Spleen (tissue), 11 donors: ENCODE results near the gene MDFI. TPM values are rescaled to one million over a fixed set of nuclear protein-coding genes. Genes with fewer than 3 reads are reported as not detected.
A peak's percentile ranks its signal among the peaks of the same experiment; 100 is the strongest.

Experiments used
- DNase-seq: peaks from one replicate; pipeline ENCODE4 v3.0.0-alpha.2; 2020
- H3K27ac ChIP-seq, 8 donors: fragments of 200-600 bp; sonication (generic) in 7 of 8; 1 replicate in 4 of 8; 2 replicates in 4 of 8; pipeline versions ENCODE4 v1.5.0 to v1.8.0; 2016 to 2021; ENCODE audit warnings: inconsistent platforms in 4 of 8, mild to moderate bottlenecking in 4 of 8, moderate library complexity in 1 of 8
- H3K27me3 ChIP-seq, 7 donors: fragments of 200-600 bp; sonication (generic) in 6 of 7; replicated peaks in 1 of 7; 1 replicate in 4 of 7; 2 replicates in 3 of 7; pipeline versions ENCODE4 v1.5.0 to v1.8.0; 2016 to 2021; ENCODE audit warnings: inconsistent platforms in 3 of 7, mild to moderate bottlenecking in 1 of 7
- H3K36me3 ChIP-seq, 6 donors: fragments of 200-600 bp; sonication (generic) in 5 of 6; 1 replicate in 4 of 6; 2 replicates in 2 of 6; pipeline versions ENCODE4 v1.5.0 to v1.8.0; 2016 to 2021; ENCODE audit warnings: inconsistent platforms in 2 of 6
- H3K4me1 ChIP-seq, 6 donors: fragments of 200-600 bp; sonication (generic) in 5 of 6; 1 replicate in 3 of 6; 2 replicates in 3 of 6; pipeline versions ENCODE4 v1.5.0 to v1.8.0; 2016 to 2021; ENCODE audit warnings: inconsistent platforms in 3 of 6
- H3K4me3 ChIP-seq, 8 donors: fragments of 200-600 bp; sonication (generic) in 7 of 8; 1 replicate in 4 of 8; 2 replicates in 4 of 8; pipeline versions ENCODE4 v1.5.0 to v1.8.0; 2016 to 2021; ENCODE audit warnings: inconsistent platforms in 4 of 8, mild to moderate bottlenecking in 4 of 8, moderate library complexity in 2 of 8
- H3K9me3 ChIP-seq, 8 donors: fragments of 200-600 bp; sonication (generic) in 7 of 8; 1 replicate in 4 of 8; 2 replicates in 4 of 8; pipeline versions ENCODE4 v1.5.0 to v1.8.0; 2016 to 2021; ENCODE audit warnings: inconsistent platforms in 4 of 8
- POLR2A ChIP-seq, 3 donors: fragments of 450-650 bp; IDR thresholded peaks; one replicate each; pipeline ENCODE4 v1.5.1; 2017; ENCODE audit warnings: antibody characterized with exemption in 3 of 3, mild to moderate bottlenecking in 1 of 3
- POLR2AphosphoS5 ChIP-seq, 3 donors: sonication (generic); formaldehyde crosslinking; IDR thresholded peaks; one replicate each; pipeline ENCODE4 v1.5.1; 2017; ENCODE audit warnings: antibody characterized with exemption in 3 of 3
- WGBS, 5 donors: extraction: QIAGEN DNeasy Blood & Tissue Kit in 3 of 5; methylation state at CpG; one replicate each; pipeline versions ENCODE4 v1.1.5 to v1.1.7; 2013 to 2018; 5-methylcytosine and 5-hydroxymethylcytosine counted together
- intact Hi-C: fragments of 100-400 bp; cut with DNase I; formaldehyde crosslinking; loops from one replicate; pipeline ENCODE4 v1.15.0; 2023; ENCODE audit warnings: low total_unique reads
- polyA plus RNA-seq, 3 donors: library from polyadenylated mRNA; stranded (reverse); fragments of 200-250 nt; gene quantifications; one replicate each; pipeline ENCODE4 v1.2.1, GENCODE V29; 2013
- total RNA-seq, 7 donors: library from RNA; depleted of rRNA in 3 of 7; stranded (reverse); fragments of >200 nt in 3 of 7; fragmentation: NEBNext Ultra II Directional in 4 of 7; extraction: Animal tissue kit (Norgen Biotek cat#: 25700) in 4 of 7; gene quantifications; one replicate each; pipeline versions ENCODE4 v1.1.0 to v1.2.1, GENCODE V29; 2016 to 2021
- TF ChIP-seq, protein P1 (sequence below), 11 experiments: fragments of 200-600 bp in 7 of 11; fragments of 450-650 bp in 4 of 11; sonication (generic) in 4 of 11; IDR thresholded peaks in 8 of 11; conservative IDR thresholded peaks in 3 of 11; 1 replicate in 7 of 11; 2 replicates in 4 of 11; pipeline versions ENCODE4 v1.4.0 to v1.8.0; 2016 to 2021; ENCODE audit warnings: antibody characterized with exemption in 11 of 11, inconsistent platforms in 4 of 11, mild to moderate bottlenecking in 1 of 11
- donor health status: healthy with polysubstance abuse.
- donor health status: DM: no; HTN: no; CAD: no; lungs with moderate emphysema.
- donor health status: DM: no; HTN: no; CAD: no.
- donor health status: Bipolar disorder and iron deficiency.
- donor health status: healthy.
- donor health status: DM: no; HTN: no; CAD: no.
- donor health status: DM: yes; HTN: yes; CAD: no.

MDFI gene
- total and polyA plus RNA-seq, 10 donors: 0.28 to 0.82 (median 0.47) TPM; not detected in 5

DNA sequence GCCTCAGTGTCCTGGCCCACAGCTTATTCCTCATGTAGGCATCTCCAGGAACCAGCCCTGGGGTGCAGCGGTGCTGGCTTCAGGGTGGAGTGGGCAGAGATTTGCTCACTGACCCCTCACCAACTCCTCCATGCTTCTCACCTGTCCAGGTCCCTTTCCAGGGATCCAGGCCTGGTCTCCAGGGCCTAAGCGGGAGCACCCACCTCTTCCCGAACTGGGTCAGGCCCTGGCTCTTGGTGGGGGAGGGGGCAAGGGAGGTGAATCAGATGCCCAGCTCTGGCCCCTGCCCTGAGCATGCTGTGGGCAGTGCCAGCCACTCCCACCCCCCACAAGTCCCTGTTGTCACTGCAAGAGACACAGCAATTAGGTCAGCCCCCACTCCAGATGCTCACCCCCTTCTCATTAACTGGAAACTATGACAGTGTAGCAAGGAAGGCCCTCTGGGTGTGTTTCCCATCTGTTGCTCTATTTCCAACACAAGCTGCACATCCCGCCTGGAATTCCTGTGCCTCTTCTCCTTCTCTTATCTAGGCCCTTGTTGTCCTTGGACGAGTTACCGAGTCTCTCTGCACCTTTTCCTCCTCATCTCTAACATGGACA, 37.0 kb downstream of the MDFI start:
- intact Hi-C loops: no loop called here
- peak; percentile 45 for DNase-seq
- no peak for TF ChIP-seq POLR2A (IDR thresholded peaks at IDR 0.05)
- TF ChIP-seq, protein P1, sequence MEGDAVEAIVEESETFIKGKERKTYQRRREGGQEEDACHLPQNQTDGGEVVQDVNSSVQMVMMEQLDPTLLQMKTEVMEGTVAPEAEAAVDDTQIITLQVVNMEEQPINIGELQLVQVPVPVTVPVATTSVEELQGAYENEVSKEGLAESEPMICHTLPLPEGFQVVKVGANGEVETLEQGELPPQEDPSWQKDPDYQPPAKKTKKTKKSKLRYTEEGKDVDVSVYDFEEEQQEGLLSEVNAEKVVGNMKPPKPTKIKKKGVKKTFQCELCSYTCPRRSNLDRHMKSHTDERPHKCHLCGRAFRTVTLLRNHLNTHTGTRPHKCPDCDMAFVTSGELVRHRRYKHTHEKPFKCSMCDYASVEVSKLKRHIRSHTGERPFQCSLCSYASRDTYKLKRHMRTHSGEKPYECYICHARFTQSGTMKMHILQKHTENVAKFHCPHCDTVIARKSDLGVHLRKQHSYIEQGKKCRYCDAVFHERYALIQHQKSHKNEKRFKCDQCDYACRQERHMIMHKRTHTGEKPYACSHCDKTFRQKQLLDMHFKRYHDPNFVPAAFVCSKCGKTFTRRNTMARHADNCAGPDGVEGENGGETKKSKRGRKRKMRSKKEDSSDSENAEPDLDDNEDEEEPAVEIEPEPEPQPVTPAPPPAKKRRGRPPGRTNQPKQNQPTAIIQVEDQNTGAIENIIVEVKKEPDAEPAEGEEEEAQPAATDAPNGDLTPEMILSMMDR (IDR thresholded peaks at IDR 0.05 in 8 of 11, conservative IDR thresholded peaks at IDR 0.05 in 3 of 11): no peak
- no peak for TF ChIP-seq POLR2AphosphoS5 (IDR thresholded peaks at IDR 0.05)
- Histone ChIP-seq H3K4me3 (no peak overlapping the region), H3K4me1 (no peaks in the 10 kb centered on the region), H3K27me3 (peaks cover 0 to 18% (median 0%) of the 10 kb centered on the region in 7 donors), H3K27ac (no peak overlapping the region), H3K36me3 (no peaks in the 10 kb centered on the region), H3K9me3 (no peaks in the 10 kb centered on the region)
- WGBS, 5 donors: 74 to 90% (median 86%) methylated on average over 4 to 6 of the region's 6 CpGs

DNA sequence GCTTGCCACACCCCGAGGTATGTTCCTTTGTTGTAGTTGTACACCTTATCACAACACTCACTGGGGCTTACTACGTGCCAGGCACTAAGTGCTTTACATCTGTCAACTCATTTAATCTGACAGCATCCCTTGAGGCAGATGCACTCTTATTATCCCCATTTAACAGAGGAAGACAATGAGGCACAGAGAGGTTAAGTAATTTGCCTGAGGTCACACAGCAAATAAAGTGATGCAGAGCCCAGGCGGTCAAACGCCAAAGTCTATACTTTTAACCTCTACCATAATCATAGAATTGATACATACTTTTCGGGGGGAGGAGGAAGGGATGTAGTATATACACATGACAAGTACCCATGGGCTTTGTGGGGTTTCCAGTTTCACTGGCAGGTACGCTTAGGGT, 37.7 kb downstream of the MDFI start:
- Histone ChIP-seq H3K27me3 (peaks cover 0 to 14% (median 0%) of the 10 kb centered on the region in 7 donors), H3K4me3 (no peak overlapping the region), H3K27ac (no peak overlapping the region), H3K9me3 (no peaks in the 10 kb centered on the region), H3K4me1 (no peaks in the 10 kb centered on the region), H3K36me3 (no peaks in the 10 kb centered on the region)
- intact Hi-C loops: no loop called here
- TF ChIP-seq, protein P1 (IDR thresholded peaks at IDR 0.05 in 8 of 11, conservative IDR thresholded peaks at IDR 0.05 in 3 of 11): no peak
- TF ChIP-seq POLR2AphosphoS5 (IDR thresholded peaks at IDR 0.05): no peak
- TF ChIP-seq POLR2A (IDR thresholded peaks at IDR 0.05): no peak
- 87 to 95% (median 90%) methylated on average over 6 of the region's 6 CpGs for WGBS, 5 donors
- DNase-seq: no peak

DNA sequence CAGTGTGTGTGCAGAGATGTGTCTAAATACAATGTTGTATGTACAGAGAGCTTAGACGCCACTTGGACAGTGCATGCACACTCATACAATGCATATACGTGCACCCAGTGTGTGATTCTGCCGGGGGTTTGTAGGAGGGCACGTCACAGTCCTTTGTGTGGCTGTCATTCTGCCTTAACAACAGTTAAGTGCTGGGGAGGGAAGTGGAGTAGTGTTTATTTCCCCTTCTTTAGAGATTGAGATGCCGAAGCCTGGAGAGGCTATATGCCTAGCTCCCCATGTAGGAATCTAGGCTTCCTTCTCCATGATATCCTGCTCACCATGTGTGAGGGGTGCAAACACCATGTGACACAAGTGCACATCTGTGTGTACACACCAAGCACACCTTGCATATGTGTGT, 38.2 kb downstream of the MDFI start:
- 48 to 64% (median 54%) methylated on average over 5 of the region's 5 CpGs for WGBS, 5 donors
- TF ChIP-seq, protein P1 (IDR thresholded peaks at IDR 0.05 in 8 of 11, conservative IDR thresholded peaks at IDR 0.05 in 3 of 11): no peak
- TF ChIP-seq POLR2A (IDR thresholded peaks at IDR 0.05) (no peak), POLR2AphosphoS5 (IDR thresholded peaks at IDR 0.05) (no peak)
- intact Hi-C loops: no loop called here

DNA sequence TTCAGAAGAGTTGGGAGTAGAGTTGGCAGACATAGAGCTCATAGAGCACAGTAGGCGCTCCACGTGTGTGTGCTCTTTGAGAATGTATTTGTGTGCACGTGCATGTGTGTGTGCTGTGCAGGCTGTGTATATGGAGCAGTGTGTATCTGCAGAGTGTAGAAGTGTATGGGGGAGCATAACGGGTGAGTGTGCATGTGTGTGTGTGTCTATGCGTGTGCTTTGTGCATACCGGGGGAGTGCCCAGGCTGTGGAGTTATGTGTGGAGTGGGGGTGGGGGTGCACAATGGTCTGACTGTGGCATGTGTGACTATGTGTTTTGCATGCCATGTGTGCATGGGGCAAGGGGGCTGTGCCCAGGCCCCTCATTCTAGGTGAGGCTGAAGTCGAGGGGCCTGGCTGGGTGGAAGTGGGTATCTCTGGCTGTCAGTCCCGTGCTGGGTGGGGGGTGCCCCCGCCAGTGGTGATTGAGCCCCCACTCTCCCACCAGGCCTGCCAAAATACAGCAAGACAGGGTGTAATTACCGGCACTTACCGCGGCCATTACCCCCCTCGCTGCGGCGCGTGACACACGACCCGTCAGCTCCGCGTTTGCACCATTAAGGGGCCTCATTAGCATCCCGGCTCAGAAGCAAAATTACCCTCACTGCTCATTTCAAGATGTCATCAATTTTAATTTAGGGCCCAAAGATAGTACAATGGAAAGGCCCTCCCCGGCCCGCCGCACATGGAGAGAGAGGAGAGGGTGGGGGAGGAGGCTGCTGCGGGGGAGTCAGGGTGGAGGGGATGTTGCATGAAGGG, 39.1 kb downstream of the MDFI start:
- DNase-seq: peak; percentile 44
- H3K9me3 ChIP-seq: no peaks in the 10 kb centered on the region
- H3K27me3 ChIP-seq: peaks cover 0 to under 1% (median 0%) of the 10 kb centered on the region in 7 donors
- peaks cover 4 to 6% (median 5%) of the 10 kb centered on the region in 6 donors for H3K4me1 ChIP-seq
- 83 to 92% (median 88%) methylated on average over 24 to 25 of the region's 25 CpGs for WGBS, 5 donors
- no peak overlapping the region for H3K27ac ChIP-seq
- no peak for TF ChIP-seq POLR2A (IDR thresholded peaks at IDR 0.05)
- no peak for TF ChIP-seq POLR2AphosphoS5 (IDR thresholded peaks at IDR 0.05)
- TF ChIP-seq, protein P1 (IDR thresholded peaks at IDR 0.05 in 8 of 11, conservative IDR thresholded peaks at IDR 0.05 in 3 of 11): no peak
- no peaks in the 10 kb centered on the region for H3K36me3 ChIP-seq
- intact Hi-C loops: no loop called here
- H3K4me3 ChIP-seq: no peak overlapping the region

More for the DNA sequence above, 38.2 kb downstream of the MDFI start:
- no peaks in the 10 kb centered on the region for H3K36me3 ChIP-seq
- peaks cover 0 to 9% (median 0%) of the 10 kb centered on the region in 7 donors for H3K27me3 ChIP-seq
- H3K27ac ChIP-seq: no peak overlapping the region
- DNase-seq: peak; percentile 36
- no peaks in the 10 kb centered on the region for H3K9me3 ChIP-seq
- H3K4me3 ChIP-seq: no peak overlapping the region
- H3K4me1 ChIP-seq: no peaks in the 10 kb centered on the region
